PFSK-1 (cell line): ENCODE measurements around the gene PTP4A2.

ENCODE experiments used
- POLR2AphosphoS5 ChIP-seq: IDR thresholded peaks from 2 replicates; pipeline ENCODE4 v1.6.1; 2012; ENCODE audit warnings: low read depth, mild to moderate bottlenecking, control low read depth, low read length, moderate library complexity
- REST ChIP-seq, 2 experiments: IDR thresholded peaks; 2 replicates each; pipeline versions ENCODE4 v1.6.1 to v1.8.0; 2011 to 2012; ENCODE audit warnings: low read depth in 2 of 2, low read length in 2 of 2, control low read depth in 1 of 2, inconsistent platforms in 1 of 2, mild to moderate bottlenecking in 1 of 2, moderate library complexity in 1 of 2; ENCODE audit not compliant: insufficient read depth in 1 of 2
- SIN3A ChIP-seq: IDR thresholded peaks from 2 replicates; pipeline ENCODE4 v1.6.1; 2012; ENCODE audit warnings: mild to moderate bottlenecking, low read length, moderate library complexity, borderline replicate concordance; ENCODE audit not compliant: insufficient read depth
- TAF1 ChIP-seq: IDR thresholded peaks from 2 replicates; pipeline ENCODE4 v1.6.1; 2012; ENCODE audit warnings: low read length, control low read depth, borderline replicate concordance; ENCODE audit not compliant: insufficient read depth

- TF ChIP-seq REST (IDR thresholded peaks at IDR 0.05; ENCODE audit: insufficient read depth in 1 of 2, low read depth in 2 of 2, low read length in 2 of 2): no peak
- no peak for TF ChIP-seq POLR2AphosphoS5
- no peak for TF ChIP-seq TAF1
- no peak for TF ChIP-seq SIN3A
Measured at GRCh38 chr1:31959521-31960340, 21.6 kb upstream of the PTP4A2 start.
